SK-N-SH treated with all-trans-retinoic acid at 6 μM for 48 hours (cell line): ENCODE results near the gene PTDSS2.

Source experiments
- ATAC-seq: fragments of 200-7000 bp; cut with Tn5 transposase; 3 replicates; pipeline ENCODE4 v1.9.1; 2020; ENCODE audit warnings: mild to moderate bottlenecking, moderate library complexity
- CSDC2 ChIP-seq: fragments of 250-450 bp; sonication (Bioruptor Pico); IDR thresholded peaks from 2 replicates; pipeline ENCODE4 v1.5.0; 2020; ENCODE audit warnings: mild to moderate bottlenecking, moderate library complexity
- ESRRG ChIP-seq: fragments of 250-450 bp; sonication (Bioruptor Pico); IDR thresholded peaks from 2 replicates; pipeline ENCODE4 v1.6.1; 2021; ENCODE audit warnings: mild to moderate bottlenecking
- GLIS3 ChIP-seq: fragments of 250-450 bp; sonication (Bioruptor Pico); IDR thresholded peaks from 2 replicates; pipeline ENCODE4 v1.5.0; 2020; ENCODE audit warnings: mild to moderate bottlenecking, moderate library complexity
- ISL1 ChIP-seq: fragments of 250-450 bp; sonication (Bioruptor Pico); IDR thresholded peaks from 2 replicates; pipeline ENCODE4 v2.1.2; 2022; ENCODE audit warnings: mild to moderate bottlenecking, moderate library complexity
- OSR1 ChIP-seq: fragments of 250-450 bp; sonication (Bioruptor Pico); IDR thresholded peaks from 2 replicates; pipeline ENCODE4 v1.8.0; 2022; ENCODE audit warnings: moderate library complexity, mild to moderate bottlenecking, inconsistent platforms
- SNAI2 ChIP-seq: fragments of 250-450 bp; sonication (Bioruptor Pico); IDR thresholded peaks from 2 replicates; pipeline ENCODE4 v1.5.0; 2020; ENCODE audit warnings: mild to moderate bottlenecking, moderate library complexity
- TCF4 ChIP-seq: fragments of 250-450 bp; sonication (Bioruptor Pico); IDR thresholded peaks from 2 replicates; pipeline ENCODE4 v1.8.0; 2021; ENCODE audit warnings: mild to moderate bottlenecking, moderate library complexity, borderline replicate concordance
- TOX ChIP-seq: fragments of 250-450 bp; sonication (Bioruptor Pico); IDR thresholded peaks from 2 replicates; pipeline ENCODE4 v1.8.0; 2021; ENCODE audit warnings: mild to moderate bottlenecking, moderate library complexity, borderline replicate concordance
- ZC3H10 ChIP-seq: fragments of 250-450 bp; sonication (Bioruptor Pico); IDR thresholded peaks from 2 replicates; pipeline ENCODE4 v1.5.1; 2021; ENCODE audit warnings: mild to moderate bottlenecking, moderate library complexity
- ZFP3 ChIP-seq: fragments of 250-450 bp; sonication (Bioruptor Pico); IDR thresholded peaks from 2 replicates; pipeline ENCODE4 v1.5.0; 2020; ENCODE audit warnings: mild to moderate bottlenecking, moderate library complexity
- ZFP30 ChIP-seq: fragments of 450-650 bp; formaldehyde crosslinking; IDR thresholded peaks from 2 replicates; pipeline ENCODE4 v1.5.0; 2022; ENCODE audit warnings: mild to moderate bottlenecking, moderate library complexity
- ZNF70 ChIP-seq: fragments of 450-650 bp; formaldehyde crosslinking; IDR thresholded peaks from 2 replicates; pipeline ENCODE4 v1.5.0; 2020; ENCODE audit warnings: mild to moderate bottlenecking, moderate library complexity
- ZNF8 ChIP-seq: fragments of 450-650 bp; formaldehyde crosslinking; IDR thresholded peaks from 2 replicates; pipeline ENCODE4 v1.5.0; 2020; ENCODE audit warnings: mild to moderate bottlenecking, moderate library complexity
- TF ChIP-seq, protein P1 (sequence below): fragments of 250-450 bp; sonication (Bioruptor Pico); IDR thresholded peaks from 2 replicates; pipeline ENCODE4 v1.8.0; 2020; ENCODE audit warnings: mild to moderate bottlenecking, moderate library complexity, borderline replicate concordance
- TF ChIP-seq, protein P2 (sequence below): fragments of 250-450 bp; sonication (Bioruptor Pico); IDR thresholded peaks from 2 replicates; pipeline ENCODE4 v1.5.0; 2020; ENCODE audit warnings: mild to moderate bottlenecking, moderate library complexity
- TF ChIP-seq, protein P3 (sequence below): fragments of 250-450 bp; sonication (Bioruptor Pico); IDR thresholded peaks from 2 replicates; pipeline ENCODE4 v1.5.1; 2021; ENCODE audit warnings: mild to moderate bottlenecking, moderate library complexity
- TF ChIP-seq, protein P4 (sequence below): fragments of 250-450 bp; sonication (Bioruptor Pico); IDR thresholded peaks from 2 replicates; pipeline ENCODE4 v1.8.0; 2021; ENCODE audit warnings: low read depth, mild to moderate bottlenecking, moderate library complexity, borderline replicate concordance

The PTDSS2 gene

DNA sequence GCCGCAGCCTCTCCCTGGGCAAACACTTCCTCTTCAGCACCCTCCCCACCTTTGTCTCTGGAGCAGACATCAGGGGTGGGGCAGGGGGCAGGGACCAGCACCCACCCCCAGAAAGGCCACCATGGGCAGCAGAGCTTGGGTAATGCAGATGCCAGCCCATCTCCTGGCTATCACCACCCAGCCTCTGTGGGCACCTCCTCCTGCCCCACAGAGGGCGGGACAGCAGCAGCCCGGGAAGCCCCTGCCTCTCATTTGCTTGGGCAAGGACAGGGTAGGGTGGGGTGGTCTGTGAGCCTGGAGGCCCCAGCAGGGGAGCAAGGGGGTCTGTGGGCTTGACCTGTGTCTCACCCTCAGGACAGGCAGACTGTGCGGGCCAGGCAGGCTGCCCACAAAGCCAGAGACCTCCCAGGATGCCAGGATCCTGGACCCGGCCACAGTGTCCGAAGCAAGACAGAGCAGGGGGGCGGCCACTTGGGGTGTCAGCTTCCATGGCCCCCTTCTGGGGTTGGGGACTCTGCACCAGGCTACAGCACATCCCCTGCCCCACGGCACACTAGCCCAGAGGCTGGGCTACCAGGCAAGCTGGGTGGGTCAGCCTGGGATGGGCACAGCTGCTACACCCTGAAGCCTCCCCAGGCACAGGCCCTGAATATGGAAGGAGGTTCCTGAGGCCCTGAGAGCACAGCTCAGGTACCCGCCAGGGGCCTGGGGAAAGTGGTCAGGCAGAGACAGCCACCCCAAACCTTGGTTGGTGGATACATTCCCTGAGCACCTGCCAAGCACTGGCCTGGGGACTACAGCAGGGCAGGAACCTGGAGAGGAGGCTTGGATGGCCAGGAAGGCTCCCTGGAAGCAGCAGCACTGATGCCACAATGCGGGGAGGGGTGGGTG lies 52.5 kb downstream of the PTDSS2 start:
- no peak for TF ChIP-seq SNAI2 (CRISPR knock-in tag)
- TF ChIP-seq OSR1 (CRISPR knock-in tag): no peak
- TF ChIP-seq ZFP3 (CRISPR knock-in tag): no peak
- TF ChIP-seq, protein P1, sequence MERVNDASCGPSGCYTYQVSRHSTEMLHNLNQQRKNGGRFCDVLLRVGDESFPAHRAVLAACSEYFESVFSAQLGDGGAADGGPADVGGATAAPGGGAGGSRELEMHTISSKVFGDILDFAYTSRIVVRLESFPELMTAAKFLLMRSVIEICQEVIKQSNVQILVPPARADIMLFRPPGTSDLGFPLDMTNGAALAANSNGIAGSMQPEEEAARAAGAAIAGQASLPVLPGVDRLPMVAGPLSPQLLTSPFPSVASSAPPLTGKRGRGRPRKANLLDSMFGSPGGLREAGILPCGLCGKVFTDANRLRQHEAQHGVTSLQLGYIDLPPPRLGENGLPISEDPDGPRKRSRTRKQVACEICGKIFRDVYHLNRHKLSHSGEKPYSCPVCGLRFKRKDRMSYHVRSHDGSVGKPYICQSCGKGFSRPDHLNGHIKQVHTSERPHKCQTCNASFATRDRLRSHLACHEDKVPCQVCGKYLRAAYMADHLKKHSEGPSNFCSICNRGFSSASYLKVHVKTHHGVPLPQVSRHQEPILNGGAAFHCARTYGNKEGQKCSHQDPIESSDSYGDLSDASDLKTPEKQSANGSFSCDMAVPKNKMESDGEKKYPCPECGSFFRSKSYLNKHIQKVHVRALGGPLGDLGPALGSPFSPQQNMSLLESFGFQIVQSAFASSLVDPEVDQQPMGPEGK: no peak
- no peak for TF ChIP-seq CSDC2
- no peak for TF ChIP-seq ZNF70
- TF ChIP-seq, protein P2, sequence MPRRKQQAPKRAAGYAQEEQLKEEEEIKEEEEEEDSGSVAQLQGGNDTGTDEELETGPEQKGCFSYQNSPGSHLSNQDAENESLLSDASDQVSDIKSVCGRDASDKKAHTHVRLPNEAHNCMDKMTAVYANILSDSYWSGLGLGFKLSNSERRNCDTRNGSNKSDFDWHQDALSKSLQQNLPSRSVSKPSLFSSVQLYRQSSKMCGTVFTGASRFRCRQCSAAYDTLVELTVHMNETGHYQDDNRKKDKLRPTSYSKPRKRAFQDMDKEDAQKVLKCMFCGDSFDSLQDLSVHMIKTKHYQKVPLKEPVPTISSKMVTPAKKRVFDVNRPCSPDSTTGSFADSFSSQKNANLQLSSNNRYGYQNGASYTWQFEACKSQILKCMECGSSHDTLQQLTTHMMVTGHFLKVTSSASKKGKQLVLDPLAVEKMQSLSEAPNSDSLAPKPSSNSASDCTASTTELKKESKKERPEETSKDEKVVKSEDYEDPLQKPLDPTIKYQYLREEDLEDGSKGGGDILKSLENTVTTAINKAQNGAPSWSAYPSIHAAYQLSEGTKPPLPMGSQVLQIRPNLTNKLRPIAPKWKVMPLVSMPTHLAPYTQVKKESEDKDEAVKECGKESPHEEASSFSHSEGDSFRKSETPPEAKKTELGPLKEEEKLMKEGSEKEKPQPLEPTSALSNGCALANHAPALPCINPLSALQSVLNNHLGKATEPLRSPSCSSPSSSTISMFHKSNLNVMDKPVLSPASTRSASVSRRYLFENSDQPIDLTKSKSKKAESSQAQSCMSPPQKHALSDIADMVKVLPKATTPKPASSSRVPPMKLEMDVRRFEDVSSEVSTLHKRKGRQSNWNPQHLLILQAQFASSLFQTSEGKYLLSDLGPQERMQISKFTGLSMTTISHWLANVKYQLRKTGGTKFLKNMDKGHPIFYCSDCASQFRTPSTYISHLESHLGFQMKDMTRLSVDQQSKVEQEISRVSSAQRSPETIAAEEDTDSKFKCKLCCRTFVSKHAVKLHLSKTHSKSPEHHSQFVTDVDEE: no peak
- TF ChIP-seq ZC3H10 (CRISPR knock-in tag): no peak
- TF ChIP-seq TOX (CRISPR knock-in tag): no peak
- TF ChIP-seq ZNF8 (CRISPR knock-in tag): no peak
- no peak for TF ChIP-seq ZFP30 (CRISPR knock-in tag)
- TF ChIP-seq GLIS3 (CRISPR knock-in tag): no peak
- TF ChIP-seq TCF4 (CRISPR knock-in tag): no peak
- TF ChIP-seq, protein P3, sequence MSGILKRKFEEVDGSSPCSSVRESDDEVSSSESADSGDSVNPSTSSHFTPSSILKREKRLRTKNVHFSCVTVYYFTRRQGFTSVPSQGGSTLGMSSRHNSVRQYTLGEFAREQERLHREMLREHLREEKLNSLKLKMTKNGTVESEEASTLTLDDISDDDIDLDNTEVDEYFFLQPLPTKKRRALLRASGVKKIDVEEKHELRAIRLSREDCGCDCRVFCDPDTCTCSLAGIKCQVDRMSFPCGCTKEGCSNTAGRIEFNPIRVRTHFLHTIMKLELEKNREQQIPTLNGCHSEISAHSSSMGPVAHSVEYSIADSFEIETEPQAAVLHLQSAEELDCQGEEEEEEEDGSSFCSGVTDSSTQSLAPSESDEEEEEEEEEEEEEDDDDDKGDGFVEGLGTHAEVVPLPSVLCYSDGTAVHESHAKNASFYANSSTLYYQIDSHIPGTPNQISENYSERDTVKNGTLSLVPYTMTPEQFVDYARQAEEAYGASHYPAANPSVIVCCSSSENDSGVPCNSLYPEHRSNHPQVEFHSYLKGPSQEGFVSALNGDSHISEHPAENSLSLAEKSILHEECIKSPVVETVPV (CRISPR knock-in tag): no peak
- no peak for TF ChIP-seq ISL1 (CRISPR knock-in tag)
- no peak for ATAC-seq

DNA sequence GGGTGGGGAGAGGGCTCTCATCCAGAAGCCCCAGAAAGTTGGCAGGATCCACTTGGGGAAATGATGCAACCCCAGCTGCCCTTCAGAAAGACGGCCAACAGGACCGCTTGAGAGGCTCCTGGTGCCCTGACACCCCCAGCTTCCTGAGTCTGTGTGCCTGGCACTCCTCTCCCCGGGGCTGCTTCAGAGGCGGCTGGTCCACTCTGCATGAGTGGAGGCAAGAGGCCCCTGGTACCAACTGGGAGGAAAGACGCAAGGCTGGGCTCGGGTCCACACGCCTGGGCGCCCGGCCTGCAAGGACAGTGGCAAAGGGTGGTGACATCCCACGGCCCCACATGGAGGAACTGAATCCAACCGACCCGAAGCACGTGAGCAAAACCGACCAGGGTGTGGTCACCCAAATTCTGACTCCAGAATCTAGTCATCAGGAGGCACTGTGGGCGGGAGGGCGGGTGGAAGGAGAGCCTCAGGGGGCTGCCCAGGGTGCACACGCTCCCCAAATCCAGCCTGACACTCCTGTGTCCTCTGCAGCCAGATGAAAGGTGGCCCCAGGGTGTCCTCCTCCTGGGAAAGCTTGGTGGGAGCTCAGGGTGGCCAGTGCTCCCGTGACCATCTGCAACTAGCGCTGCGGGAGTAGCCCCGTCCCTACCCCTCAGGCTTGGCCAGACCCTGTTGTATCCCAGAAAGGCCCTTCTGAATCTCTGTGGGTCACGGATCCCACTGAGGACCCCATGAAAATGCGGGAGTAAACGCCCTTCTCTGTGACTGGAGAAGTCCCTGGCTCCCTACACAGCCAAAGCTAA lies 53.3 kb downstream of the PTDSS2 start:
- no peak for ATAC-seq
- TF ChIP-seq ZNF70: no peak

DNA sequence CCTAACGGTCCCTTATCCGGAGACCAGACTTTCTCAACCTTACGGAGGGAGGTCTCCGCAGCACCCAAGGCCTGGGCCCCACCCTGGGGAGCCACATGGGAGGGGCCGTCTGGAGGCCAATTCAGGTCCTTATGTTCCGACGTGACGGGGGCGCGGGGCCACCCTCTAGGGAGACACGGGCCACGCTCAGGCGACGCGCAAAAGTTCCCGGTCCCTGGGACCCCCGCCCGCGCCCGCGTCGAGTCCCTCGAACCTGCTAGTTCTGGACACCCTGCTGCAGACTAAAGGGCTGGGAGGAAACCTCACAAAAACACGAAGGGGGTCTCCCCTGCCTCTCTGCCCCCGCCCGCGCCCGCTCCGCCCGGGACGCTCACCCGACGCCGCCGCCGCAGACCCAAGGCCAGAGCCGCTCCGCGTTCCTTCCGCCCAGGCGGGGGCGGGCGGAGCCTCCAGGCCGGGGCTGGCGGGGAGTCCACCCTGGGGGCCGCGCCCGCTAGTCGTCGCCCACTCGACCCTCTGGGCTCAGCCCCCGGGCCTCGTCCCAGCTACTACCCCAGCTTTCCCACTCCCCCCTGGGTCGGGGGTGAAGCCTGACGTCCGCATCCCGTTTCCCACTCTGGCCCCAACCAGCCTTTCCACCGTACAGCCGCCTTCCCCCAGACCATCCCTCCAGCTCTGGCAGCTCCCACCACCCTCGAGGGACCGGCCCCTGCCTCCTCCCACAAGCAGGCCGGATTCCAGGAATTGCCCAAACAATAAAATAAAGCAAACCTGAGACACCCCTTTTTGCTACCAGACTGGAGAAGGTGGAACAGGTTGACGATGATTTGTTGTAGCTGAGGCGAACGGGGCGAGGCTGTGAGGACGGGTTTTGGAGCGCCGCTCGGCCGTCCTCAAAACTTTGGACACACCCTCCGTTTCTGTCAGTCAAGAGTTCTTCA lies 54.2 kb downstream of the PTDSS2 start:
- ATAC-seq: no peak
- TF ChIP-seq, protein P4, sequence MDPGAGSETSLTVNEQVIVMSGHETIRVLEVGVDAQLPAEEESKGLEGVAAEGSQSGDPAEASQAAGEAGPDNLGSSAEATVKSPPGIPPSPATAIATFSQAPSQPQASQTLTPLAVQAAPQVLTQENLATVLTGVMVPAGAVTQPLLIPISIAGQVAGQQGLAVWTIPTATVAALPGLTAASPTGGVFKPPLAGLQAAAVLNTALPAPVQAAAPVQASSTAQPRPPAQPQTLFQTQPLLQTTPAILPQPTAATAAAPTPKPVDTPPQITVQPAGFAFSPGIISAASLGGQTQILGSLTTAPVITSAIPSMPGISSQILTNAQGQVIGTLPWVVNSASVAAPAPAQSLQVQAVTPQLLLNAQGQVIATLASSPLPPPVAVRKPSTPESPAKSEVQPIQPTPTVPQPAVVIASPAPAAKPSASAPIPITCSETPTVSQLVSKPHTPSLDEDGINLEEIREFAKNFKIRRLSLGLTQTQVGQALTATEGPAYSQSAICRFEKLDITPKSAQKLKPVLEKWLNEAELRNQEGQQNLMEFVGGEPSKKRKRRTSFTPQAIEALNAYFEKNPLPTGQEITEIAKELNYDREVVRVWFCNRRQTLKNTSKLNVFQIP (CRISPR knock-in tag): no peak
- TF ChIP-seq, protein P1: no peak
- TF ChIP-seq TOX (CRISPR knock-in tag) (no peak), ZC3H10 (CRISPR knock-in tag) (no peak), ESRRG (CRISPR knock-in tag) (no peak)
